ENCODE measurements around the gene CAMTA1.

GRCh38 chr1:7248549-7249199 is 463.4 kb downstream of the CAMTA1 start:
- no peak for TF ChIP-seq CTCF (conservative IDR thresholded peaks at IDR 0.05; ENCODE audit: low read depth, low read length)
- TF ChIP-seq EZH2 (IDR thresholded peaks at IDR 0.05; ENCODE audit: borderline replicate concordance, low read depth, low read length, poor library complexity, severe bottlenecking), result no peak

Data from A673 (cell line).